GM19023 (cell line): ENCODE data around the gene FGD6.
"Not testable (repeated sequence)": the region's sequence is repeated elsewhere in the genome, so short reads cannot be mapped to it uniquely, and the experiment has no call there.

Experiments
- ATAC-seq: cut with Tn5 transposase; IDR thresholded peaks from one replicate; pipeline ENCODE4 v1.9.1; 2021; ENCODE audit warnings: mild to moderate bottlenecking, moderate library complexity; ENCODE audit not compliant: unreplicated experiment

Gene FGD6

GRCh38 chr12:95182868-95183415 lies 34.3 kb downstream of the FGD6 start:
- ATAC-seq: peak; percentile 66

- no peak for ATAC-seq
These were observed 36.2 kb downstream of the FGD6 start for GRCh38 chr12:95181103-95181502.

GRCh38 chr12:95179011-95179410 lies 38.3 kb downstream of the FGD6 start:
- no peak for ATAC-seq

GRCh38 chr12:95178136-95178535 lies 39.1 kb downstream of the FGD6 start:
- ATAC-seq: no peak

- no peak for ATAC-seq
These were observed 40.0 kb downstream of the FGD6 start for GRCh38 chr12:95177201-95177768.

- no peak for ATAC-seq
These were observed 43.6 kb downstream of the FGD6 start for GRCh38 chr12:95173392-95174251.

- ATAC-seq: no peak
These were observed 47.9 kb downstream of the FGD6 start for GRCh38 chr12:95169368-95169767.

GRCh38 chr12:95168746-95169145 lies 48.5 kb downstream of the FGD6 start:
- ATAC-seq: no peak

GRCh38 chr12:95164656-95165055 lies 52.6 kb downstream of the FGD6 start:
- ATAC-seq: no peak

- ATAC-seq: no peak
These were observed 58.3 kb downstream of the FGD6 start for GRCh38 chr12:95158919-95159318.

- no peak for ATAC-seq
These were observed 65.4 kb downstream of the FGD6 start for GRCh38 chr12:95151821-95152220.

GRCh38 chr12:95151406-95151805 lies 65.9 kb downstream of the FGD6 start:
- no peak for ATAC-seq

GRCh38 chr12:95150501-95150900 lies 66.8 kb downstream of the FGD6 start:
- no peak for ATAC-seq

GRCh38 chr12:95147866-95148265 lies 69.4 kb downstream of the FGD6 start:
- no peak for ATAC-seq

- ATAC-seq: no peak
These were observed 70.5 kb downstream of the FGD6 start for GRCh38 chr12:95146769-95147168.

GRCh38 chr12:95143621-95144205 lies 73.6 kb downstream of the FGD6 start:
- ATAC-seq: no peak

- no peak for ATAC-seq
These were observed 74.7 kb downstream of the FGD6 start for GRCh38 chr12:95142431-95143151.

GRCh38 chr12:95141310-95141709 lies 76.0 kb downstream of the FGD6 start:
- ATAC-seq: no peak

GRCh38 chr12:95138031-95138430 lies 79.2 kb downstream of the FGD6 start:
- not testable (repeated sequence) for ATAC-seq

- no peak for ATAC-seq
These were observed 80.7 kb downstream of the FGD6 start for GRCh38 chr12:95136598-95136997.

GRCh38 chr12:95134085-95134484 lies 83.2 kb downstream of the FGD6 start:
- ATAC-seq: no peak
